D721Med (cell line): ENCODE data around the gene UBE2B.

Source experiments
- DNase-seq: peaks from one replicate; pipeline ENCODE4 v3.0.0; 2011; ENCODE audit warnings: low spot score; ENCODE audit not compliant: insufficient read length
- FAIRE-seq: peaks from 2 replicates; lab custom pipeline; 2011; peaks lifted over from hg19 to GRCh38; lab: Jason Lieb, UNC
- CTCF ChIP-seq: IDR thresholded peaks from 2 replicates; pipeline ENCODE4 v1.5.1; 2012; ENCODE audit warnings: mild to moderate bottlenecking, control low read depth; ENCODE audit not compliant: insufficient read depth; ENCODE audit errors: missing control alignments

UBE2B gene

GRCh38 chr5:134437340-134437846, 66.0 kb downstream of the UBE2B start:
- no peak for TF ChIP-seq CTCF
- DNase-seq (no peak), FAIRE-seq (no peak)

- DNase-seq (no peak), FAIRE-seq (no peak)
- TF ChIP-seq CTCF: no peak
These were observed 66.6 kb downstream of the UBE2B start for GRCh38 chr5:134437847-134438581.

GRCh38 chr5:134438721-134439123, 67.4 kb downstream of the UBE2B start:
- FAIRE-seq (no peak), DNase-seq (no peak)
- TF ChIP-seq CTCF: no peak

GRCh38 chr5:134439210-134439654, 67.9 kb downstream of the UBE2B start:
- FAIRE-seq (no peak), DNase-seq (no peak)
- no peak for TF ChIP-seq CTCF

GRCh38 chr5:134440201-134440755, 68.9 kb downstream of the UBE2B start:
- FAIRE-seq (no peak), DNase-seq (no peak)
- TF ChIP-seq CTCF: no peak
